Erythroblast (primary cell): ENCODE results near the gene MLX.
A peak's percentile ranks its signal among the peaks of the same experiment; 100 is the strongest.

Source experiments
- GATA1 ChIP-seq: IDR thresholded peaks from 2 replicates; pipeline ENCODE4 v1.6.1; 2011; ENCODE audit warnings: low read depth, mild to moderate bottlenecking, control low read depth, low read length, moderate library complexity
- POLR2A ChIP-seq: IDR thresholded peaks from 2 replicates; pipeline ENCODE4 v1.6.1; 2011; ENCODE audit warnings: mild to moderate bottlenecking, low read length

DNA sequence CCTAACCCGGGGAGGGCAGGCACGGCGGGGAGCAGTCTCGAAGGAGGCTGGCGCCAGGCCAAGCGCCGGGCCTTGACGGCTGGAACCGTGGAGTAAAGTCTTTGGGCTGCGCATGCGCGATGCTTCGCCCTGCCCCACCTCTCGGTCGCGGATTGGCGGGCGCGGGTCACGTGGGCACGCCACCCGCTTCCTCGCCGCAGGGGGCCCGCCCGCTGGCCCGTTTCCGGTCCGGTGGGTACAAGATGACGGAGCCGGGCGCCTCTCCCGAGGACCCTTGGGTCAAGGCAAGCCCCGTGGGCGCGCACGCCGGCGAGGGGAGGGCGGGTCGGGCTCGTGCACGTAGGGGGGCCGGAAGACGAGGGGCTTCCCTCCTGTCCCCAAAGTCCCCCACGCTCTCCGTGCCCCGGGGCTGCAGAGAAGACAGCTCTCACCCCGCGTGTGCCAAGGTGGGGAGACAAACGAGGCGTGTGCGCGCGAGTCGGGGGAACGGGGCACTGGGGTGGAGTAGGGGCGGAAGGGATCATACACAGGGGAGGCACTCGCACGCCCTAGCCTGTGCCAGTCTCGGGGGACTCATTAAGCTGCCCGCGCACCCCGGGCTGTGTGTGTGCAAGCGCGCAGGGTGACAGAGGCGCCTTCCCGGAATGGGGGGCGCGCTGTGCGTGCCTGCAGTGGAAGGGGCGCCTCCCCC, at the start of gene MLX:
- peak; percentile 36 for TF ChIP-seq POLR2A
- no peak for TF ChIP-seq GATA1
